Large intestine (tissue), 3 donors: ENCODE results near the gene SETD3. TPM values are rescaled to one million over a fixed set of nuclear protein-coding genes. Genes with fewer than 3 reads are reported as not detected.

Experiments used
- DNase-seq, 2 donors: peaks; one replicate each; pipeline versions ENCODE4 v3.0.0 to v3.0.0-alpha.2; 2013
- H3K27ac ChIP-seq: one replicate; pipeline ENCODE4 v1.5.1; 2013; ENCODE audit warnings: low read length
- H3K27me3 ChIP-seq: 2 replicates; pipeline ENCODE4 v1.6.1; 2013; ENCODE audit warnings: low read length; ENCODE audit not compliant: control insufficient read depth, insufficient read depth
- H3K36me3 ChIP-seq: 2 replicates; pipeline ENCODE4 v1.6.1; 2013; ENCODE audit warnings: low read length; ENCODE audit not compliant: control insufficient read depth, insufficient read depth
- H3K4me1 ChIP-seq: one replicate; pipeline ENCODE4 v1.6.1; 2013; ENCODE audit warnings: low read length; ENCODE audit not compliant: control insufficient read depth, insufficient read depth
- H3K4me3 ChIP-seq: one replicate; pipeline ENCODE4 v1.5.1; 2013; ENCODE audit warnings: low read length
- H3K9me3 ChIP-seq: one replicate; pipeline ENCODE4 v1.6.1; 2013; ENCODE audit warnings: mild to moderate bottlenecking, low read depth, low read length, moderate library complexity; ENCODE audit not compliant: control insufficient read depth
- WGBS: methylation state at CpG from one replicate; pipeline ENCODE4 v1.1.5; 2013; ENCODE audit warnings: low lambda C conversion rate; ENCODE audit not compliant: insufficient coverage; 5-methylcytosine and 5-hydroxymethylcytosine counted together
- polyA plus RNA-seq: library from polyadenylated mRNA; unstranded; fragments of 120-200 nt; gene quantifications from one replicate; pipeline ENCODE4 v1.2.1, GENCODE V29; 2013

The SETD3 gene
- polyA plus RNA-seq, 1 donor = 56.9 TPM

DNA sequence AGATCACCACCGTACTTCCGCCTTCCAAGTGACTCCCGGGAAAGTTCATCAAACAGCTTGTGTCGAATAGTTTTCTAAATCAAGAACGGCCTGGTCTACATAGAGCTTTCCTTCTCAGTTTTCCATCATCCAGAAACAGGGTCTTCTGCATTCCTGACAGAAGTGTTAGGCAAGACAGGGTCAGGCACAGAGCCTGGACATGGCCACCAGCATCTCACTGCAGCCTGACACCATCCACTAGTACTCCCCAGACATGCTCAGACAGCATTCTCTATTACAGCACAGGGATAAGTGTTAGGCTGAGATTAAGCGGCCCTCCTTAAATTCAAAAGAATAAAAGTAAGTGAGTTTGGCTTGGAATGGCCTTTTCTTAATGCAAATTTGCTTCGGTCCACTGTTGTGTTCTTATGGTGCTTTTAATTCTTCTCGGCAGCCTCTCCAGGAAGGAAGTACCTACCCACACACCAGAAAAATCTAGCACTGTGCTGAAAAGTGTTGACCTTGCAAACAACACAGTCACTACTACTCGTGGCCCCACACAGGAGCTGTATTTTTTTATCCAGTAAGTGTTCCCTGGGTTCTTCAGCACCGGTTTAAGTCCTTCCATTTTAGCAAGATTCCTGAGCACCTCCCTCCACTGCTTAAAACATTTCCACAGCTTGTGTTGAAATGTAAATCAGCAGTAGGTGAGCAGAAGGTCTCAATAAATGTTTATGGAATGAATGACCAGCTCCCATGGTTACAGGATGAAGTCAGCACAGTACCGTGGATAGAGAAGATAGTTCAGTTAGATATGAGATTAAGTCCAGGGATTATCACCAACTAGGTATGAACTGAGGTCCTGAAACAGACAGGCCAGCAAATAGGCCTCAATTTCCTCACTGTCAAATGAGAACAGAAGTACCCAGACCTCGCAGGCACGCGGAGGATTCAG is 44.1 kb downstream of the SETD3 start:
- peak in 1 of 2 donors; percentile 37 for DNase-seq
- no peak overlapping the region for H3K27ac ChIP-seq
- H3K27me3 ChIP-seq = no peaks in the 10 kb centered on the region
- H3K4me1 ChIP-seq = no peaks in the 10 kb centered on the region
- 100% methylated on average over 1 of the region's 14 CpGs for WGBS
- H3K9me3 ChIP-seq = no peaks in the 10 kb centered on the region
- H3K4me3 ChIP-seq = no peak overlapping the region
- peaks cover 44% of the 10 kb centered on the region for H3K36me3 ChIP-seq

DNA sequence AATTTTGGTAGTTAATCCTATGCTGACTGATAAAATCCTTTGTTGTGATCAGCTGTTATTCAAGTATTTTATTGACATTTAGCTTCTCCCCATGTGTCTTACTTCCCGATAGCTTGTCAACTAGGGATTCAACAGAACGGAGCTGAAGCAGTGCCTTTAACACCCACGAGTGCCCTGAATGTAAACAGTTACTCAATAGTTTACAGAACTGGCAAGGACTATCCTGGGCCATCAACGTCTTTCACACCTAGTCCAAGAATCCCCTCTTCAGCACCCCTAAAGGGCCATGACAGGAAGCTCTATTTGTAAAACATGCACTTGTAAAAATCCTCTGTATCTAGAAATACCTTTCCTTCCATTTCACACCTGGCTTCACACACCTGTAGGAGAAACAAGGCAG is 45.3 kb downstream of the SETD3 start:
- Histone ChIP-seq H3K4me3 (no peak overlapping the region), H3K4me1 (no peaks in the 10 kb centered on the region), H3K36me3 (peaks cover 40% of the 10 kb centered on the region), H3K9me3 (no peaks in the 10 kb centered on the region), H3K27me3 (no peaks in the 10 kb centered on the region), H3K27ac (no peak overlapping the region)
- DNase-seq = no peak
- no CpG with 5 or more reads among the region's 4 CpGs for WGBS

DNA sequence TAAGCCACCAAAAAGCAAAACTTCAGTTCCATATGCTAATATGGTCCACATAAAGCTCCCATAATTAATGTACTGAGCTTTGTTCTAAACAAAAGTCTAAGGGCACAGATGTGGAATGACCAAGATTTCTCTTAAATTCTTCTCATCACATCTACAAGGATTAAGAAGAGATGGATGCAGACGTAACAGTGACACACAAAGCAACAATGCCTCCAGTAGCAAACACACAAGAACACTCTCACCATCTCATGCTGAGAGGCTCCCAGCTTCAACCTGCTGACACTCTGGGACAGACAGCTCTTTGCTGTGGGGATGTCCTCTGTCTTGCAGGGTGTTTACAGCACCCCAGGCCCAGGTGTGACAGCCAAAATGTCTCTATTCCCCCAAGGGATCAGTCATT is 48.2 kb downstream of the SETD3 start:
- WGBS = no CpG with 5 or more reads among the region's 1 CpG
- no peak for DNase-seq
- Histone ChIP-seq H3K27me3 (no peaks in the 10 kb centered on the region), H3K4me1 (no peaks in the 10 kb centered on the region), H3K27ac (no peak overlapping the region), H3K36me3 (peaks cover 54% of the 10 kb centered on the region), H3K4me3 (no peak overlapping the region), H3K9me3 (peaks cover 4% of the 10 kb centered on the region)

DNA sequence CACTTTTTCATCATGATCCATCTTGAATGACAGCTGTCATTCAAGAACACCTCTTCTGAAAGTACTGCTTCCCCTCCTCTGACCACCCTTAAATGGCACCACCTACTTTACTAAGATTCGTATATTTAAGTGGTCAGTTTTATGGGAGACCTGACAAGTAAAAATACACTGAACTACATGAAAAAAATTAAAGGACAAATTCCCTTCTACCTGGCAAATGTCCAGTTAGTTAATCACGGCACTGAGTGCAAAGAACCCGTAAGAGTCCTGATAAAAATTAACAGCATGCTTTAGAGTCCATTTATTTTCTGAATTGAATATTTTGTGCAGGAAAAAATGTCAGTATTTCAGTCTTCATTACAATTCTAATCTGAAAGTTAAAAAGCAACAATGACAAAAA is 48.7 kb downstream of the SETD3 start:
- DNase-seq = peak in 1 of 2 donors; percentile 48
- Histone ChIP-seq H3K9me3 (peaks cover 4% of the 10 kb centered on the region), H3K4me3 (no peak overlapping the region), H3K27ac (no peak overlapping the region), H3K4me1 (no peaks in the 10 kb centered on the region), H3K36me3 (peaks cover 51% of the 10 kb centered on the region), H3K27me3 (no peaks in the 10 kb centered on the region)
- 8% methylated on average over 2 of the region's 3 CpGs for WGBS

DNA sequence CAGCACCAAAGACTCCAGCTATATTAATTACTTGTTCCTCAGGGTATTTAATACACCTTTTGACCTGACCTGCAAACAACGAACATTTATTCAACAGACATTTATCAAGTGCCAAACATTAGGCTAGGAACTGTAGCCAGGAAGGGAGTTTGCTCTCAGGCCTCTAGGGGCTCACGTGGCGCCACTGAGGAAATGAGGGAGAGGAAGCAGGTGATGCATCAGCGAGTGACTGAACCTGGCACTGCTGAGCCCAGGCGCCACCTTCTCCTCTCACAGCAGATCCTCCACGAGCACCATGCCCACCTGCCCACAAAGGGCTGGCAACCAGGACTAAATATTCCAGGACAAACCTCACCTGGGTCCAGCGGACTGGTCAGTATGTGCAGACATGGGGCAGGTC is 50.2 kb downstream of the SETD3 start:
- Histone ChIP-seq H3K4me3 (no peak overlapping the region), H3K27ac (no peak overlapping the region), H3K4me1 (peaks cover 2% of the 10 kb centered on the region), H3K36me3 (peaks cover 56% of the 10 kb centered on the region), H3K27me3 (no peaks in the 10 kb centered on the region), H3K9me3 (peaks cover 4% of the 10 kb centered on the region)
- DNase-seq = no peak
- no CpG with 5 or more reads among the region's 7 CpGs for WGBS

DNA sequence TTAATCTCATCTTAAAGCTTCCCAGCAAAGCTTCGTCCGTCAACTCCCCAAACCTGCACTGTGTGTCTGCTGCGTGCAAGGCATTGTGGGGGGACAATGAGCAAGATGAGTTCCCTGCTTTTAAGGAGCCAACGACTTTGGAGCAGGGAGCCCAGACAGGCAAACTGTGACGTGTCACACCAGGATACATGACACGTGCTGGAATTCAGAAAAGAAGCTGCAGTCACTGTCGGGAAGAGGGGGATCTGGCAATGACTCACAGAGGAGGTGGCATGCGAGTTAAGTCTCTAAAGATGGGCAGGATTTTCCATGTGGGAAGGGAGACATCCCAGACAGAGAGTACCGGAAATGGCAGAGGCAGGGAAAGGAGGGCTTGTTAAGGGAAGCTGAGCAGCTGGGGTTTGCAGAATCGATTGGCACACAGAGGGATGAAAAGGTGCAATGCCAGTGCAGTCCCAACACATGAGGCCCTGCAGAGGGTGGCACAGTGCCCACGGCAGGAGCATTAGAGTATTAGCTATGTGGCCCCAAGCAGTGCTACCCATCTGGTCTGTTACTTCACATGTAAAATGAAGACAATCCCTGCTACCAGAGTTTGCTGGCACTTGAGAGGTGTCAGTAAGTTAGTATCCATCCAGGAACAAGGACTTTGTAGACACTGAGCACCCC is 52.9 kb downstream of the SETD3 start:
- peaks cover 4% of the 10 kb centered on the region for H3K9me3 ChIP-seq
- no peak for DNase-seq
- H3K27me3 ChIP-seq = no peaks in the 10 kb centered on the region
- H3K4me1 ChIP-seq = peaks cover 18% of the 10 kb centered on the region
- 40% methylated on average over 1 of the region's 11 CpGs for WGBS
- no peak overlapping the region for H3K27ac ChIP-seq
- H3K36me3 ChIP-seq = peaks cover 58% of the 10 kb centered on the region
- no peak overlapping the region for H3K4me3 ChIP-seq

DNA sequence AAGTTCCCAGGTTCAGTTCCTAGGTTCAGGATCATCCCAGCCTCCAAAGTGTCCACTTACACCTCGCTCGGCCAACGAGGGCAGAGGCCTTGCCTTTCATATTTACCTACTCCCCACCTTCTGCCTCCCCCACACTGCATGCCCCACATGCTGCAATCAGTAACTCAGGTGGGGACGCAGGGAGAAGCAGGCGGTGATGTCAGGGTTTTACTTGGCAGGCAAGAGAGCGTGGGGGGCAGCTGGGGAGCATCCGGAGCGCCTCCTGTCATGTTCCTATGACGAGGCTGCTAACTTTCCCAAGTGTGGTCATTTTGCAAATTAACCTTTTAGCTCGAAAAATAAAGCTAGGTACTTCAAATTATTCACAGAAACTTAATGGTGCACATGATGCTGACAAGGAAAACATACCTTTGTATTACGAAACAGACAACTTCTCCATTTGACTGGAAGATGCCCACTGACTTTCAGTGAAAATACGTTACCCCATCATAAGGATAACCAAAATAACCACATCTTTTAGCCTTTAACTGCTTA is 53.8 kb downstream of the SETD3 start:
- WGBS = 90% methylated on average over 2 of the region's 12 CpGs
- Histone ChIP-seq H3K36me3 (peaks cover 55% of the 10 kb centered on the region), H3K4me1 (peaks cover 23% of the 10 kb centered on the region), H3K27ac (no peak overlapping the region), H3K9me3 (peaks cover 4% of the 10 kb centered on the region), H3K4me3 (no peak overlapping the region), H3K27me3 (no peaks in the 10 kb centered on the region)
- no peak for DNase-seq

DNA sequence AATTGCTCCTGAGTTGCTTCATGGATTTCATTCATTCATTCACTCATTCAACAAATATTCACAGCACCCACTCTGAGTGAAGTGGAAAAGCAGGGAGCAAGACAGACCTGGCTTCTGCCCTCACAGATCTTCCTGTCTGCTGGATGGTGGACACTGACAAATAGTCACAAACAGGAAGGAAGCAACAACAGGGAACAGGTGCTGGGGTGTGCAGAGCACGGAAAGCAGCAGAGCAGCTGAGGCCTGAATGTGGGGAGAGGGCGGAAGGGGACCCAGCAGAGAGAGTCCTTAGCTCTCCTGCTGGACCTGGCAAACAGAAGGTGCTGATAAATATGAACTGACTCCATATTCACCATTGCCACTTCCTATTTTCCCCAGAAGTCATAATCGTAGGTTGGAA is 54.4 kb downstream of the SETD3 start:
- no peak for DNase-seq
- Histone ChIP-seq H3K9me3 (peaks cover 4% of the 10 kb centered on the region), H3K36me3 (peaks cover 53% of the 10 kb centered on the region), H3K4me1 (peaks cover 29% of the 10 kb centered on the region), H3K4me3 (no peak overlapping the region), H3K27ac (no peak overlapping the region), H3K27me3 (no peaks in the 10 kb centered on the region)
- WGBS = 83% methylated on average over 1 of the region's 3 CpGs

DNA sequence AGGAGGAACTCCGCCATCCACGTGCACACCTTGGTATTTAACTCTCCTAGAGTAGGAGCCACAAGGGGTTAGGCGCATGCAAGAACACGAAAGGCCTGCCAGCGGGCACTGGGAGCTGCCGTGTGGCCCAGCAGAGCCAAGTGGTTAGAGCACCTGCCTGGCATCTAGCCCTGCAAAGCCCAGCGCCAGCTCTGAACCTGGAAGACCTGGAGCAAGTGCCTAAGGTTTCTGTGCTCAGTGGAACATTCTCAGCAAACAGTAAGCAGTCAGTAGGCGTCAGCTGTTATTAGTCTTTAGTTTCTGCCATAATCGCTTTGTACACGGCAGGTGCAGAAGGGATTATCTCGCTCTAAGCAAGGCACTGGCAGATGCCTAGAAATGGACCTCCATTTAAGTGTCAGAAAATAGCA is 55.4 kb downstream of the SETD3 start:
- Histone ChIP-seq H3K4me3 (no peak overlapping the region), H3K27ac (no peak overlapping the region), H3K9me3 (peaks cover 4% of the 10 kb centered on the region), H3K36me3 (peaks cover 48% of the 10 kb centered on the region), H3K27me3 (no peaks in the 10 kb centered on the region), H3K4me1 (peaks cover 33% of the 10 kb centered on the region)
- no CpG with 5 or more reads among the region's 11 CpGs for WGBS
- DNase-seq = no peak

DNA sequence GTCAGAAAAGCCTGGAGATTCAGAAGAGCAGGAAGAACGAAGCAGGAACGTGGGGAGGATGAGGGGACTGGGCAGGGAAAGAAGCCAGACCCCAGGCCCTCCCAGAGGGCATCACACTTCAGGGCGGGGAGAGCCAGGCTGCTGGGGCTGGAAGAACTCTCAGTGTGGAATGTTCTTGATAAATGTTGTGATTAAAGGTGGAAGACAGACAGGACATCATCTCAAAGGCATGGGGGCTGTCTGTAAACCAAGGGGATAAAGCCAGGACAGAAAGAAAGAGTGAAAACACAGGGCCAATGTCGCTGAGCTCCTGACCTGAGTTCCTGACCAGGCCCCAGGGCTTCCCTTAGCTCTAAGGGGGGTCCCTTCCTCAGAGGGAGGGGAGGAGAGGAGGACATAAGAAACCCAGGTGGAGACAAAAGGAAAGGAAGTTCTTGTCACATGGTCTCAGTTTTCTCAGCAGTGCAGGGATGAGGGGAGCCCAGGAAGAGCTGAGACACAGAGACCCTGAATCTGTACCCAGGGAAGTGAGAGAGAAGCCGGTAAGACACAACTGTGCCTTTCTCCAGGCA is 56.3 kb downstream of the SETD3 start:
- Histone ChIP-seq H3K4me1 (peaks cover 33% of the 10 kb centered on the region), H3K9me3 (peaks cover 4% of the 10 kb centered on the region), H3K4me3 (no peak overlapping the region), H3K27ac (peak overlapping the region; percentile 11), H3K27me3 (no peaks in the 10 kb centered on the region), H3K36me3 (peaks cover 40% of the 10 kb centered on the region)
- DNase-seq = no peak
- 60% methylated on average over 1 of the region's 5 CpGs for WGBS
